Measurements from ENCODE around the gene PDGFC. TPM values are rescaled to one million over a fixed set of nuclear protein-coding genes. Genes with fewer than 3 reads are reported as not detected.
"Not testable (repeated sequence)": the region's sequence is repeated elsewhere in the genome, so short reads cannot be mapped to it uniquely, and the experiment has no call there.

PDGFC gene
- total RNA-seq, 1 donor, result 184 TPM

- H3K4me3 ChIP-seq (ENCODE audit: low read depth, low read length), result no peak overlapping the region
- DNase-seq (ENCODE audit: low read depth), result no peak
- TF ChIP-seq CTCF (IDR thresholded peaks at IDR 0.05; ENCODE audit: insufficient read depth, low read depth, low read length), result no peak
Measured at GRCh38 chr4:156939801-156940200, 31.8 kb downstream of the PDGFC start.

GRCh38 chr4:156939139-156939538 is 32.5 kb downstream of the PDGFC start:
- DNase-seq (ENCODE audit: low read depth), result no peak

GRCh38 chr4:156934259-156934635 is 37.4 kb downstream of the PDGFC start:
- no peak for TF ChIP-seq CTCF (IDR thresholded peaks at IDR 0.05; ENCODE audit: insufficient read depth, low read depth, low read length)
- H3K4me3 ChIP-seq (ENCODE audit: low read depth, low read length), result no peak overlapping the region
- no peak for DNase-seq (ENCODE audit: low read depth)

More at GRCh38 chr4:156939139-156939538, 32.5 kb downstream of the PDGFC start:
- no peak overlapping the region for H3K4me3 ChIP-seq (ENCODE audit: low read depth, low read length)
- no peak for TF ChIP-seq CTCF (IDR thresholded peaks at IDR 0.05; ENCODE audit: insufficient read depth, low read depth, low read length)

GRCh38 chr4:156933633-156934258 is 37.9 kb downstream of the PDGFC start:
- no peak for TF ChIP-seq CTCF (IDR thresholded peaks at IDR 0.05; ENCODE audit: insufficient read depth, low read depth, low read length)
- H3K4me3 ChIP-seq (ENCODE audit: low read depth, low read length), result no peak overlapping the region
- DNase-seq (ENCODE audit: low read depth), result peak; percentile 79

GRCh38 chr4:156932360-156932759 is 39.2 kb downstream of the PDGFC start:
- not testable (repeated sequence) for DNase-seq (ENCODE audit: low read depth)

GRCh38 chr4:156931267-156931666 is 40.3 kb downstream of the PDGFC start:
- DNase-seq (ENCODE audit: low read depth), result peak; percentile 89
- no peak overlapping the region for H3K4me3 ChIP-seq (ENCODE audit: low read depth, low read length)
- TF ChIP-seq CTCF (IDR thresholded peaks at IDR 0.05; ENCODE audit: insufficient read depth, low read depth, low read length), result no peak

More at GRCh38 chr4:156932360-156932759, 39.2 kb downstream of the PDGFC start:
- H3K4me3 ChIP-seq (ENCODE audit: low read depth, low read length), result not testable (repeated sequence)

- TF ChIP-seq CTCF (IDR thresholded peaks at IDR 0.05; ENCODE audit: insufficient read depth, low read depth, low read length), result no peak
- no peak for DNase-seq (ENCODE audit: low read depth)
- no peak overlapping the region for H3K4me3 ChIP-seq (ENCODE audit: low read depth, low read length)
Measured at GRCh38 chr4:156929386-156930105, 42.1 kb downstream of the PDGFC start.
